HepG2 (cell line): Measurements from ENCODE around the gene GRPEL2. TPM values are rescaled to one million over a fixed set of nuclear protein-coding genes. Genes with fewer than 3 reads are reported as not detected.

ENCODE experiments used
- ATAC-seq: fragments of 200-7000 bp; cut with Tn5 transposase; 3 replicates; pipeline ENCODE4 v1.9.1; 2020; ENCODE audit warnings: mild to moderate bottlenecking, moderate library complexity
- BruUV-seq: library from RNA; stranded (reverse); fragments of 400-500 nt; replicated peaks from 2 replicates; lab custom pipeline; 2021; lab: Mats Ljungman, UMichigan
- CTCF ChIA-PET: fragments of 300-600 bp; formaldehyde crosslinking; extraction: SDS; loops from one replicate; lab custom pipeline; 2021; ENCODE audit warnings: low total read pairs, inconsistent platforms, low intra/inter-chr PET ratio; lab: Yijun Ruan, JAX
- POLR2A ChIA-PET: fragments of 350-600 bp; sonication (Branson Sonifier 250); formaldehyde crosslinking; loops from one replicate; lab custom pipeline; 2020; ENCODE audit warnings: antibody characterized with exemption, inconsistent platforms; lab: Yijun Ruan, JAX
- DNase-seq: peaks from one replicate; pipeline ENCODE4 v3.0.0-alpha.2; 2015; ENCODE audit warnings: low spot score
- FAIRE-seq: peaks from 3 replicates; lab custom pipeline; 2011; peaks lifted over from hg19 to GRCh38; lab: Jason Lieb, UNC
- H2AFZ ChIP-seq: one replicate; pipeline ENCODE4 v1.6.1; 2011; ENCODE audit warnings: low read length, inconsistent platforms
- H3K27ac ChIP-seq: fragments of 300-600 bp; 3 replicates; pipeline ENCODE4 v1.8.0; 2011; ENCODE audit warnings: mixed run types, mild to moderate bottlenecking, mixed read lengths, low read length, inconsistent platforms; ENCODE audit not compliant: insufficient read depth; ENCODE audit errors: extremely low read length
- H3K27me3 ChIP-seq, 2 experiments: fragments of 200-600 bp in 1 of 2; 2 replicates in 1 of 2; 3 replicates in 1 of 2; pipeline versions ENCODE4 v1.6.0 to v1.8.0; 2011; ENCODE audit warnings: low read length in 2 of 2, mild to moderate bottlenecking in 2 of 2, moderate library complexity in 2 of 2, inconsistent platforms in 1 of 2; ENCODE audit not compliant: insufficient read depth in 2 of 2, control insufficient read depth in 1 of 2
- H3K36me3 ChIP-seq, 2 experiments: fragments of 200-600 bp in 1 of 2; replicated peaks in 1 of 2; 2 replicates in 1 of 2; 3 replicates in 1 of 2; pipeline versions ENCODE4 v1.5.1 to v1.8.0; 2011; ENCODE audit warnings: low read length in 2 of 2, inconsistent platforms in 1 of 2; ENCODE audit not compliant: insufficient read depth in 2 of 2, control insufficient read depth in 1 of 2
- H3K4me1 ChIP-seq: 2 replicates; pipeline ENCODE4 v1.5.1; 2012; ENCODE audit warnings: low read length, inconsistent platforms; ENCODE audit not compliant: insufficient read depth
- H3K4me2 ChIP-seq: 2 replicates; pipeline ENCODE4 v1.6.0; 2011; ENCODE audit warnings: low read depth, low read length, inconsistent platforms
- H3K4me3 ChIP-seq, 3 experiments: fragments of 200-600 bp in 1 of 3; sonication (generic), shearing (Covaris generic) in 1 of 3; replicated peaks in 1 of 3; 2 replicates each; pipeline ENCODE4 v1.5.1; 2011 to 2016; ENCODE audit warnings: low read length in 3 of 3, inconsistent platforms in 2 of 3, low read depth in 2 of 3, mild to moderate bottlenecking in 2 of 3, control low read depth in 1 of 3, mixed read lengths in 1 of 3; ENCODE audit not compliant: insufficient read depth in 1 of 3
- H3K79me2 ChIP-seq: one replicate; pipeline ENCODE4 v1.6.1; 2011; ENCODE audit warnings: low read length, inconsistent platforms; ENCODE audit not compliant: insufficient read depth
- H3K9ac ChIP-seq: 2 replicates; pipeline ENCODE4 v1.6.0; 2011; ENCODE audit warnings: mild to moderate bottlenecking, low read depth, low read length, inconsistent platforms; ENCODE audit not compliant: insufficient read depth
- H3K9me3 ChIP-seq: 2 replicates; pipeline ENCODE4 v1.5.1; 2012; ENCODE audit warnings: mild to moderate bottlenecking, low read length
- H4K20me1 ChIP-seq: 2 replicates; pipeline ENCODE4 v1.6.0; 2011; ENCODE audit warnings: inconsistent platforms, mild to moderate bottlenecking, low read length, moderate library complexity; ENCODE audit not compliant: insufficient read depth
- AHR ChIP-seq: IDR thresholded peaks from 2 replicates; pipeline ENCODE4 v1.6.1; 2018; ENCODE audit warnings: missing genetic modification reagents, missing compliant biosample characterization
- NRL ChIP-seq: sonication (generic); formaldehyde crosslinking; IDR thresholded peaks from 2 replicates; pipeline ENCODE4 v1.5.0; 2020; ENCODE audit warnings: missing genetic modification reagents, mild to moderate bottlenecking, moderate library complexity, borderline replicate concordance
- U2AF1 ChIP-seq: fragments of 200-400 bp; formaldehyde crosslinking; optimal IDR thresholded peaks from 2 replicates; pipeline ENCODE3; 2017; ENCODE audit warnings: mild to moderate bottlenecking, low read depth, low read length
- ZFAT ChIP-seq: sonication (generic); formaldehyde crosslinking; conservative IDR thresholded peaks from 2 replicates; pipeline ENCODE4 v1.8.1; 2023; ENCODE audit warnings: missing genetic modification reagents, inconsistent platforms
- ZNF207 ChIP-seq: fragments of 450-650 bp; IDR thresholded peaks from 2 replicates; pipeline ENCODE4 v1.6.1; 2016; ENCODE audit warnings: antibody characterized with exemption, borderline replicate concordance
- ZNF530 ChIP-seq: sonication (generic); formaldehyde crosslinking; IDR thresholded peaks from 2 replicates; pipeline ENCODE4 v1.5.0; 2020; ENCODE audit warnings: low read depth, mild to moderate bottlenecking, missing genetic modification reagents
- ZNF564 ChIP-seq: sonication (generic); formaldehyde crosslinking; IDR thresholded peaks from 2 replicates; pipeline ENCODE4 v1.8.1; 2023; ENCODE audit warnings: mild to moderate bottlenecking, missing genetic modification reagents
- ZSCAN21 ChIP-seq: sonication (generic); formaldehyde crosslinking; IDR thresholded peaks from 2 replicates; pipeline ENCODE4 v1.8.0; 2022; ENCODE audit warnings: mild to moderate bottlenecking, missing genetic modification reagents, moderate library complexity, borderline replicate concordance
- WGBS: methylation state at CpG from one replicate; pipeline ENCODE4 v1.1.6; 2017; ENCODE audit warnings: low lambda C conversion rate; 5-methylcytosine and 5-hydroxymethylcytosine counted together
- in situ Hi-C: cut with HindIII; loops from 2 replicates; pipeline ENCODE4 v1.10.0; 2017; ENCODE audit warnings: low pct_unique_long_range_greater_than_20kb; ENCODE audit not compliant: extremely low pct_ligation_motif_present
- intact Hi-C: fragments of 100-400 bp; cut with micrococcal nuclease; formaldehyde crosslinking; loops from one replicate; pipeline ENCODE4 v1.10.0; 2022; ENCODE audit not compliant: unreplicated experiment
- polyA plus RNA-seq, 8 experiments: library from polyadenylated mRNA; depleted of rRNA in 3 of 8; stranded (reverse) in 7 of 8; unstranded in 1 of 8; fragments of >200 nt; fragmentation: Illumina TruSeq in 4 of 8; extraction: Trizol in 4 of 8; gene quantifications; 2 replicates each; pipeline versions ENCODE4 v1.2.1 to v1.2.3, GENCODE V29; 2011 to 2016; ENCODE audit warnings: low read depth in 4 of 8, missing spikeins in 1 of 8, mixed read lengths in 1 of 8; ENCODE audit not compliant: insufficient read depth in 1 of 8
- total RNA-seq, 5 experiments: library from RNA; depleted of rRNA; stranded (reverse); fragments of >200 nt; fragmentation: Illumina TruSeq; extraction: Trizol; gene quantifications; 2 replicates each; pipeline ENCODE4 v1.2.3, GENCODE V29; 2016; ENCODE audit warnings: low read depth in 1 of 5
- TF ChIP-seq, protein P1 (sequence below): sonication (generic); formaldehyde crosslinking; IDR thresholded peaks from 2 replicates; pipeline ENCODE4 v1.4.0; 2020; ENCODE audit warnings: mild to moderate bottlenecking, missing genetic modification reagents

Gene GRPEL2
- total and polyA plus RNA-seq, 2 of the 13 experiments (the other 11 are each of a cell fraction or from before 2014, with no cell fraction given): 13.1 to 16.6 TPM

DNA sequence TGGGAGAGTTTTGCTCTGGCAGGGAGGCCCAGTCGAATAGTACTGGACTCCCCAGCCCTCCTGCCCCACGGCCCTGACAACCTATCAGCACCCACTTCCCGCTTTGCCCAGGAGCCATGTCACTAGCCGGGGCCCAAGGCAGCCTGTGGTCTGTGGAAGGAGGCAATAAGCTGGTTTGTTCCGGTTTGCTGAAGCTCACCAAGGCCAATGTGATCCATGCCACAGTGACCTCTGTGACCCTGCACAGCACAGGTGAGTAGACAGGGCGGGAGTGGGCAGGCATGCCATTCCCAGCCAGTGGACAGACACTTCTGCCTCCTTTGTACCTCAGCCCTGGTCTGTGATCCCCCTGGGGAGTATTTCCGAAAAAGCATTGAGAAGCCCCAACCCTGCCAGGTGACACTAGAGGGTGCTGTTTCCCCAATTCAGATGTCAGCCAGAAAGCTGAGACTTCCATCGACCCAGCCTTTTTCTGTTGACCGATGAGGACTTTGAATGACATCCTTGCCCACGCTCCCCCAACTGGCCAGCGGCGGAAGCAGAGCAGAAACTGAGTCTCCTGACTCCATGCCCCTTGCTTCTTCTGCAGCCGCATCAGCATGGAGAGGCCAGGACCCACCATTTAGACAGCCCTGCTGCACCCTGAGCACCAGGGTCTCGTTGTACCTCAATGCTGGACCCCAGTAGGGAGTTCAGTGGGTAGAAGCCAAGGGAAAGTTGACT lies 22.1 kb downstream of the GRPEL2 start (continued):
- TF ChIP-seq ZFAT (no peak), AHR (CRISPR knock-in tag) (no peak), U2AF1 (no peak), ZSCAN21 (peak; percentile 21; the same call in 1 of the 2 replicates), ZNF530 (CRISPR knock-in tag) (no peak), ZNF564 (CRISPR knock-in tag) (no peak)
- TF ChIP-seq, protein P1, sequence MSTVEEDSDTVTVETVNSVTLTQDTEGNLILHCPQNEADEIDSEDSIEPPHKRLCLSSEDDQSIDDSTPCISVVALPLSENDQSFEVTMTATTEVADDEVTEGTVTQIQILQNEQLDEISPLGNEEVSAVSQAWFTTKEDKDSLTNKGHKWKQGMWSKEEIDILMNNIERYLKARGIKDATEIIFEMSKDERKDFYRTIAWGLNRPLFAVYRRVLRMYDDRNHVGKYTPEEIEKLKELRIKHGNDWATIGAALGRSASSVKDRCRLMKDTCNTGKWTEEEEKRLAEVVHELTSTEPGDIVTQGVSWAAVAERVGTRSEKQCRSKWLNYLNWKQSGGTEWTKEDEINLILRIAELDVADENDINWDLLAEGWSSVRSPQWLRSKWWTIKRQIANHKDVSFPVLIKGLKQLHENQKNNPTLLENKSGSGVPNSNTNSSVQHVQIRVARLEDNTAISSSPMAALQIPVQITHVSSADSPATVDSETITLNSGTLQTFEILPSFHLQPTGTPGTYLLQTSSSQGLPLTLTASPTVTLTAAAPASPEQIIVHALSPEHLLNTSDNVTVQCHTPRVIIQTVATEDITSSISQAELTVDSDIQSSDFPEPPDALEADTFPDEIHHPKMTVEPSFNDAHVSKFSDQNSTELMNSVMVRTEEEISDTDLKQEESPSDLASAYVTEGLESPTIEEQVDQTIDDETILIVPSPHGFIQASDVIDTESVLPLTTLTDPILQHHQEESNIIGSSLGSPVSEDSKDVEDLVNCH (CRISPR knock-in tag): no peak

DNA sequence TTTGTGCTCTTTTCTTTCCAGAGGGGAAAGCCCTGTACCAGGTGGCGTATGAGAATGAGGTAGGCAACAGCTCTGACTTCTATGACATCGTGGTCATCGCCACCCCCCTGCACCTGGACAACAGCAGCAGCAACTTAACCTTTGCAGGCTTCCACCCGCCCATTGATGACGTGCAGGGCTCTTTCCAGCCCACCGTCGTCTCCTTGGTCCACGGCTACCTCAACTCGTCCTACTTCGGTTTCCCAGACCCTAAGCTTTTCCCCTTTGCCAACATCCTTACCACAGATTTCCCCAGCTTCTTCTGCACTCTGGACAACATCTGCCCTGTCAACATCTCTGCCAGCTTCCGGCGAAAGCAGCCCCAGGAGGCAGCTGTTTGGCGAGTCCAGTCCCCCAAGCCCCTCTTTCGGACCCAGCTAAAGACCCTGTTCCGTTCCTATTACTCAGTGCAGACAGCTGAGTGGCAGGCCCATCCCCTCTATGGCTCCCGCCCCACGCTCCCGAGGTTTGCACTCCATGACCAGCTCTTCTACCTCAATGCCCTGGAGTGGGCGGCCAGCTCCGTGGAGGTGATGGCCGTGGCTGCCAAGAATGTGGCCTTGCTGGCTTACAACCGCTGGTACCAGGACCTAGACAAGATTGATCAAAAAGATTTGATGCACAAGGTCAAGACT lies 22.8 kb downstream of the GRPEL2 start:
- H2AFZ ChIP-seq: no peak overlapping the region
- H3K4me2 ChIP-seq: peak overlapping the region; percentile 83
- ChIA-PET POLR2A (interaction anchor here (0.8 to 1.8 kb wide), 6 partner anchors 10 to 55 kb away, joined by 3 to 13 read pairs (median 6); partner anchors contain the start of genes IL17B and PCYOX1L), CTCF (interaction anchor here (0.9 to 2.6 kb wide), 5 partner anchors 23 to 66 kb away, joined by 3 to 23 read pairs (median 10); partner anchors contain the start of gene GRPEL2)
- intact Hi-C loops (loop anchor here (1.0 kb wide), 2 partner anchors 63 to 196 kb away; no protein-coding TSS in a partner anchor), in situ Hi-C loops (loop anchor here (5.0 kb wide), 1 partner anchor 194 kb away; no protein-coding TSS in a partner anchor)
- no peaks in the 10 kb centered on the region for H4K20me1 ChIP-seq
- BruUV-seq: no TSS peak
- H3K9ac ChIP-seq: no peak overlapping the region
- peak overlapping the region in 1 of 3 experiments; percentile 36; a peak in 2 of 6 replicates for H3K4me3 ChIP-seq
- DNase-seq (no peak), ATAC-seq (no peak), FAIRE-seq (no peak)
- peaks cover 32% of the 10 kb centered on the region for H3K4me1 ChIP-seq
- H3K27me3 ChIP-seq: no peaks in the 10 kb centered on the region; a peak in 1 of 5 replicates
- no peaks in the 10 kb centered on the region for H3K36me3 ChIP-seq
- WGBS: 80% methylated on average over 19 of the region's 22 CpGs
- no peaks in the 10 kb centered on the region for H3K79me2 ChIP-seq
- no peaks in the 10 kb centered on the region for H3K9me3 ChIP-seq
- H3K27ac ChIP-seq: no peak overlapping the region
- TF ChIP-seq NRL (CRISPR knock-in tag): 0 out of 2 replicates have a peak, but pooled peaks have one; percentile 6
- TF ChIP-seq ZNF207: no peak
